ENCODE measurements around the gene SETD3.
"Not testable (repeated sequence)": the region's sequence is repeated elsewhere in the genome, so short reads cannot be mapped to it uniquely, and the experiment has no call there.

SETD3 gene

GRCh38 chr14:99348816-99349614 is 131.6 kb downstream of the SETD3 start:
- DNase-seq, result no peak
- H3K27me3 Mint-ChIP-seq, result peaks cover 24% of the 10 kb centered on the region
- ATAC-seq, result no peak
- H3K9me3 Mint-ChIP-seq, result no peaks in the 10 kb centered on the region
- no peaks in the 10 kb centered on the region for H3K4me1 Mint-ChIP-seq
- no peak overlapping the region for H3K4me3 Mint-ChIP-seq
- no peak overlapping the region for H3K27ac Mint-ChIP-seq

- DNase-seq, H3K4me3 Mint-ChIP-seq, H3K9me3 Mint-ChIP-seq, ATAC-seq, H3K4me1 Mint-ChIP-seq: not testable (repeated sequence)
- peak overlapping the region in 1 of 2 donors; percentile 86 for H3K27ac Mint-ChIP-seq
- H3K27me3 Mint-ChIP-seq, result peaks cover 24% of the 10 kb centered on the region
Measured at GRCh38 chr14:99348231-99348630, 132.4 kb downstream of the SETD3 start.

Measured in stimulated activated naive CD8-positive, alpha-beta T cell treated with anti-CD3 and anti-CD28 coated beads, Interleukin-15, amount 100 ng/mL, for 72 hours (primary cell).